ENCODE measurements around the gene LMNA. TPM values are rescaled to one million over a fixed set of nuclear protein-coding genes. Genes with fewer than 3 reads are reported as not detected.

LMNA gene
- total and polyA plus RNA-seq, 2 experiments from 2014 or later, result 208 to 345 TPM

GRCh38 chr1:156151093-156151688 is 36.7 kb downstream of the LMNA start:
- no peak overlapping the region for H3K27ac ChIP-seq
- TF ChIP-seq EZH2phosphoT487 (IDR thresholded peaks at IDR 0.05; ENCODE audit: low read depth, severe bottlenecking, unreplicated experiment) (no peak), CTCF (IDR thresholded peaks at IDR 0.05; ENCODE audit: poor library complexity) (no peak)

GRCh38 chr1:156152628-156153027 is 38.1 kb downstream of the LMNA start:
- TF ChIP-seq CTCF (IDR thresholded peaks at IDR 0.05; ENCODE audit: poor library complexity) (no peak), EZH2 (IDR thresholded peaks at IDR 0.05; ENCODE audit: borderline replicate concordance) (no peak), EZH2phosphoT487 (IDR thresholded peaks at IDR 0.05; ENCODE audit: low read depth, severe bottlenecking, unreplicated experiment) (no peak)
- H2AFZ ChIP-seq, result no peak overlapping the region
- H3K9me3 ChIP-seq (ENCODE audit: low read depth), result no peaks in the 10 kb centered on the region
- no peaks in the 10 kb centered on the region for H3K4me1 ChIP-seq (ENCODE audit: insufficient read depth)
- WGBS (ENCODE audit: low lambda C conversion rate, missing lambda C conversion rate), result 70% methylated on average over 5 of the region's 5 CpGs
- no peak for DNase-seq (ENCODE audit: low spot score)
- H3K9me2 ChIP-seq (replicated peaks; ENCODE audit: insufficient read depth), result no peaks in the 10 kb centered on the region
- no peaks in the 10 kb centered on the region for H3K27me3 ChIP-seq
- no peak overlapping the region for H3K4me2 ChIP-seq
- H3K36me3 ChIP-seq (replicated peaks; ENCODE audit: insufficient read depth, low read depth), result no peaks in the 10 kb centered on the region
- H4K20me1 ChIP-seq (ENCODE audit: insufficient read depth, poor library complexity, severe bottlenecking), result no peaks in the 10 kb centered on the region
- no peak overlapping the region for H3K4me3 ChIP-seq
- H3K27ac ChIP-seq, result no peak overlapping the region
- H3K79me2 ChIP-seq, result no peaks in the 10 kb centered on the region

More at GRCh38 chr1:156151093-156151688, 36.7 kb downstream of the LMNA start:
- 70% methylated on average over 6 of the region's 6 CpGs for WGBS (ENCODE audit: low lambda C conversion rate, missing lambda C conversion rate)
- H3K9me3 ChIP-seq (ENCODE audit: low read depth), result no peaks in the 10 kb centered on the region
- H3K36me3 ChIP-seq (replicated peaks; ENCODE audit: insufficient read depth, low read depth), result no peaks in the 10 kb centered on the region
- no peaks in the 10 kb centered on the region for H4K20me1 ChIP-seq (ENCODE audit: insufficient read depth, poor library complexity, severe bottlenecking)
- no peak overlapping the region for H2AFZ ChIP-seq
- no peak overlapping the region for H3K4me2 ChIP-seq
- no peaks in the 10 kb centered on the region for H3K79me2 ChIP-seq
- DNase-seq (ENCODE audit: low spot score), result no peak
- H3K4me1 ChIP-seq (ENCODE audit: insufficient read depth), result peaks cover 13% of the 10 kb centered on the region
- no peaks in the 10 kb centered on the region for H3K9me2 ChIP-seq (replicated peaks; ENCODE audit: insufficient read depth)
- no peaks in the 10 kb centered on the region for H3K27me3 ChIP-seq
- H3K4me3 ChIP-seq, result no peak overlapping the region

GRCh38 chr1:156153362-156153761 is 38.9 kb downstream of the LMNA start, which contains the start of gene SEMA4A:
Gene SEMA4A, plus strand, starts transcription at chr1:156153585. Its CDS starts 994 bp downstream, at chr1:156154579.
- TF ChIP-seq CTCF (IDR thresholded peaks at IDR 0.05; ENCODE audit: poor library complexity), result no peak
- TF ChIP-seq EZH2 (IDR thresholded peaks at IDR 0.05; ENCODE audit: borderline replicate concordance), result no peak
- TF ChIP-seq EZH2phosphoT487 (IDR thresholded peaks at IDR 0.05; ENCODE audit: low read depth, severe bottlenecking, unreplicated experiment), result no peak
- Histone ChIP-seq H3K4me1 (ENCODE audit: insufficient read depth) (no peaks in the 10 kb centered on the region), H3K27me3 (no peaks in the 10 kb centered on the region), H3K4me3 (no peak within 1 kb of the TSS), H3K79me2 (no peaks in the 10 kb centered on the region), H2AFZ (no peak within 1 kb of the TSS), H3K4me2 (no peak within 1 kb of the TSS), H3K36me3 (replicated peaks; ENCODE audit: insufficient read depth, low read depth) (no peaks in the 10 kb centered on the region), H3K27ac (no peak within 1 kb of the TSS), H4K20me1 (ENCODE audit: insufficient read depth, poor library complexity, severe bottlenecking) (no peaks in the 10 kb centered on the region), H3K9me3 (ENCODE audit: low read depth) (no peaks in the 10 kb centered on the region), H3K9me2 (replicated peaks; ENCODE audit: insufficient read depth) (no peaks in the 10 kb centered on the region)
- DNase-seq (ENCODE audit: low spot score), result no peak
- 72% methylated on average over 10 of the region's 10 CpGs for WGBS (ENCODE audit: low lambda C conversion rate, missing lambda C conversion rate)

Measured in hepatocyte (in vitro differentiated cells).